HG03103 (cell line): ENCODE results near the gene RPN2.
"Not testable (repeated sequence)": the region's sequence is repeated elsewhere in the genome, so short reads cannot be mapped to it uniquely, and the experiment has no call there.

Experiments used
- ATAC-seq: cut with Tn5 transposase; IDR thresholded peaks from one replicate; pipeline ENCODE4 v1.9.1; 2021; ENCODE audit warnings: low read depth; ENCODE audit not compliant: unreplicated experiment

Gene RPN2

GRCh38 chr20:37178839-37179682 lies at the start of gene RPN2, which contains the start of gene MROH8:
Gene RPN2, plus strand, starts transcription at chr20:37179330. Its CDS starts 27 bp downstream, at chr20:37179357.
Gene MROH8, minus strand, starts transcription at chr20:37179548.
- ATAC-seq, result peak; percentile 94

DNA sequence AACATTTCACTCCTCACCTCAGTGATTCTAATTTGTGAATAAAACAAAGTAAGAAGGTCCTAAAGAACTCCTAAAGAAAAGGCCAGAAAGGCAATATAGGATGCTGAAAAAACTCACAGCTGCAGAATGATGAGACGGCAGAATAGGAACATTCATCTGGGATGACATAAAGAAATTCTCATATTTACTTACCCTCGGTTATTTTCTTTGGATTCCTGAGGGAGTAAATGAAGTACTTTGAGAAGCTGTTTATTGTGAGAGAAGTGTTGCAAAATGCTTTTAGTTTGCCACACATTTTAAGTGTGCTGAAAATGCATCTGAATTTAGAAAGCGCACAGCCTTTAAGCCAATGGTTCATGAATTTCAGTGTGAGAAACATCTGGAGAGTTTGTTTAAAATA lies 47.6 kb upstream of the RPN2 start:
- ATAC-seq, result no peak

DNA sequence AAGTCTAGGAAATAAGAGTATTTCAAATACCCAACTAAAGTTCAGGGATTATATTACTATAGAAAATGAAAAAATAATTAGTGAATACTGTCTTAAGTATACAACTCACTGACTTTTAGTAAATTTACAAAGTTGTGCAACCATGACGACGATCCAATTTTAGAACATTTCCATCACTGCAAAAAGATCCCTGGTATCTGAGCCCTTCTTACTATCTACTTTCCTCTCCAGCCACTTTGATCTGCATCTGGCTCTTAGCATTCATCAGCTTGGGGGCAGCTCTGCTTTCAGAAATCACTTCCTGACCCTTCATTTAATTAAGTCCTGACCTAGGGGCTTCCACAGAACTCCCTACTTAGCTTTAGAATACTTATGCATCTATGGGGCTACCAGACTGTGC lies 45.2 kb upstream of the RPN2 start:
- no peak for ATAC-seq

DNA sequence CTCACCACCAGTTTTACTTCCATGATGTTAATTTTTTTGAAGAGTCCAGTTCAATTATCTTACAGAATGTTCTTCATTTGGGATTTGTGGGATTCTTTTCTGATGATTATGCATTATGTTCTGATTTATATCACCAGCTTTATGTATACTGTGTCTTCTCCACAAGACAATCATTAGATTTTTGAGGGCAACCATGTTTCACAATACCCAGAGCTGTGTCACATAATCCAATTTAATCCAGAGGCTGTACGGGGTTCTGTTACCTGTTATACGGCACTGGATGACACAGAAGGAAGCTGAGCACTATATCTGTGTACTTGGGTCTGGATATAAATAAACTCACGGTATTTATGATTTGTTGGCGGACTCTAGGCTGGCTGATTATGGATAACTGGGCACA lies 41.6 kb upstream of the RPN2 start:
- ATAC-seq, result no peak

GRCh38 chr20:37142708-37143107 lies 36.4 kb upstream of the RPN2 start:
- no peak for ATAC-seq

GRCh38 chr20:37144856-37145404 lies 34.2 kb upstream of the RPN2 start:
- ATAC-seq, result no peak

DNA sequence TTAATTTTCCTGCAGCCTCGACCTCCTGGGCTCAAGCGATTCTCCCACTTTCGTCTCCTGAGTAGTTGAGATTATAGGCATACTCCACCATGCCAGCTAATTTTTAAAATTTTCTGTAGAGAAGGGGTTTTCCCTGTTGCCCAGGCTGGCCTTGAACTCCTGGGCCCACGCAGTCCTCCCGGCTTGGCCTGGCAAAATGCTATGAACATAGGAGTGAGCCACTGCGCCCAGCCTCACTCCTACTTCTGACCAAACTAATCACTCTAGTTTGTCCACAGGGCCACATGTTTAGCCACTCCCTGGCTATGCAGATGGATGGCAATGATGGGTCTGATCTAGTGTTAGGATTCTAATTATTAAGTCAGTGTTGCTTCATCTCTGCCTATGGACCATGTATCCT lies 31.9 kb upstream of the RPN2 start:
- ATAC-seq, result no peak

- ATAC-seq, result not testable (repeated sequence)
Observed at GRCh38 chr20:37150864-37151263, 28.3 kb upstream of the RPN2 start.

- ATAC-seq, result no peak
Observed at GRCh38 chr20:37151529-37151928, 27.6 kb upstream of the RPN2 start.

DNA sequence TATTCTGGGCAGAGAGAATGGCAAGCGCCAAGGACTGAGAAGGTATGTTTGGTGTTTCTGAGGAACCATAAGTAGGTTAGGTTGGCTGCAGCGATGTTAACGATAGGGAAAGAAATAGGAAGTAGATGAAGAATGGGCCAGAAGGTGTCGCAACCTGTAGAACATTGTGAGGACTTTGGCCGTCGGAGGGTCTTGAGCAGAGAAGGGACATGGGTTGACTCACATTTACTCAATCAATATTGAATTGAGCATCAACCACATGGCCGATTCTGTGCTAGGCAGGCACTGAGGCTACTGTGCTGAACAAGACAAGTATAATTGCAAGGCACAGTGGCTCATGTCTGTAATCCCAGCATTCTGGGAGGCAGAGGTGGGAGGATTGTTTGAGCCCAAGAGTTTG lies 26.8 kb upstream of the RPN2 start:
- ATAC-seq, result no peak

DNA sequence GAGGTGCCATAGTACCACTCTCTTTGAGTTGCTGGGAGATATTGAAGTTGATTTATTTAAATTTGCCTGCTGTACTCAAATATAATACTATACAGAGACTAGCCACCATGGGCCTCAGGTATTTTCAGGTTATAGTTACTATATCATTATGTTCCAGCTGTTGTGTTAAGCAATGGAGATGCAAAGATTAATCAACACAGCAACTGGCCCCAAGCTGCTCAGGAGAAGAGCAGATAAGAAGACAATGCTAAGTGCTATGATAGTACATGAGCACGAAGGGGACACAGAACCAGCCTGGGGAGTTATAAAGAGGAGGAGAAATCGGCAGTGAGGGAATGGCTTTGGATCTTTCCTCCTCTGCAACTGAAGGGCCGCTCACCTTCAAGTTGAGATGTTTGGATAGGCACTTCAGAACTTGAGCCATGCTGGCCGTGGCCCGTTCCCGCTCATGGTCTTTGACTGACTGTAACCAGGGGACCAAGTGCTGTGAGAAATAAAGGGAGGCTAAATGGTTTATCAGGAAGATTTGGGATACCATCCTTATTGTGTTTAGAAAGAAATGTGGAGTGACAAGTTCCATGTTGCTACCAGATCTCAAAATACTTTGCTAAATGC lies 24.3 kb upstream of the RPN2 start:
- no peak for ATAC-seq

DNA sequence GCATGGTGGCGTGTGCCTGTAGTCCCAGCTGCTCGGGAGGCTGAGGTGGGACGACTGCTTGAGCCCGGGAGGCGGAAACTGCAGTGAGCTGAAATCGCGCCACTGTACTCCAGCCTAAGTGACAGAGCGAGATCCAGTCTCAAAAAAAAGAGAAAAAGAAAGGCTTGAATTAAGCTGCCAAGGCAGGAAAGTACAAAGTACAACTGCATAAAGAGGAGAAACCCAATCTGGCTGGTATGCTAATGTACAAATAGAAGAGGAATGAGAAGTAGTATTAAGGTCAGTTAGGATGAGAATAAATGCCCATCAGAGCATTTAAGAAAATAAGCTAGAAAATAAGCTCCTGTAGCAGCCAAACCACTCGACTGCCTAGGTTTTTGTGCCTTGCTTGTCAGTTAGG lies 23.1 kb upstream of the RPN2 start:
- no peak for ATAC-seq

DNA sequence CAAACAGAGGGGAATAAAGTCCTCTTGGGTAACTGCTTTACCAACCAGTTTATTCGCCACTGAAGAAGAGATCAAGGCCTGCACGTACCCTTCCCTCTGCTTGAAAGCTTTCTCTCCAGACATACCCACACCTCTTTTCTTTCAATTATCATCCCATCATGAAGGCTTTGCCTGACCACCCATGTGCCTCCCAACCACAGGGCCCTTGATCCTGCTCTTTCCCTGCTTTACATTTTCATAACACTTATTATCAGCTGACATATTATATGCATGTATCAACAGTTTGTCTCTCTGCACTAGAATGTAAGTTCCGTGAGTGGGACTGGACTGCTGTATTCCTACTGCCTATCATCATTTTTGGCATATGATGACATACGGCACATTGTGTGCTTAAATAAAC lies 20.9 kb upstream of the RPN2 start:
- ATAC-seq, result no peak

DNA sequence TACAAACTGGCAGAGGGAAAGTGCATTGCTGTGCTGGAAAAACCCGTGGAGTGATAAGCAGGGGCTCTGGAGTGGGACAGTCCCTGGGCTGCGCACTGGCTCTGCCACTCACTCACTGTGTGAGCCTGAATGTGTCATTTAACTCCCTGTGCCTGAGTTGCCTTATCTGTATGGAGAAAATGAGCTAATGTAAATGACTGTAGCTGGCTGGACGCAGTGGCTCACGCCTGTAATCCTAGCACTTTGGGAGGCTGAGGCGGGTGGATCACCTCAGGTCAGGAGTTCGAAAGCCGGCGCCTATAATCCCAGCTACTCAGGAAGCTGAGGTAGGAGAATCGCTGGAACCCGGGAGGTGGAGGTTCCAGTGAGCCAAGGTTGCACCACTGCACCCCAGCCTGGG lies 18.4 kb upstream of the RPN2 start:
- ATAC-seq, result no peak

GRCh38 chr20:37161830-37162549 lies 17.1 kb upstream of the RPN2 start:
- no peak for ATAC-seq

- ATAC-seq, result no peak
Observed at GRCh38 chr20:37162646-37163045, 16.5 kb upstream of the RPN2 start.

DNA sequence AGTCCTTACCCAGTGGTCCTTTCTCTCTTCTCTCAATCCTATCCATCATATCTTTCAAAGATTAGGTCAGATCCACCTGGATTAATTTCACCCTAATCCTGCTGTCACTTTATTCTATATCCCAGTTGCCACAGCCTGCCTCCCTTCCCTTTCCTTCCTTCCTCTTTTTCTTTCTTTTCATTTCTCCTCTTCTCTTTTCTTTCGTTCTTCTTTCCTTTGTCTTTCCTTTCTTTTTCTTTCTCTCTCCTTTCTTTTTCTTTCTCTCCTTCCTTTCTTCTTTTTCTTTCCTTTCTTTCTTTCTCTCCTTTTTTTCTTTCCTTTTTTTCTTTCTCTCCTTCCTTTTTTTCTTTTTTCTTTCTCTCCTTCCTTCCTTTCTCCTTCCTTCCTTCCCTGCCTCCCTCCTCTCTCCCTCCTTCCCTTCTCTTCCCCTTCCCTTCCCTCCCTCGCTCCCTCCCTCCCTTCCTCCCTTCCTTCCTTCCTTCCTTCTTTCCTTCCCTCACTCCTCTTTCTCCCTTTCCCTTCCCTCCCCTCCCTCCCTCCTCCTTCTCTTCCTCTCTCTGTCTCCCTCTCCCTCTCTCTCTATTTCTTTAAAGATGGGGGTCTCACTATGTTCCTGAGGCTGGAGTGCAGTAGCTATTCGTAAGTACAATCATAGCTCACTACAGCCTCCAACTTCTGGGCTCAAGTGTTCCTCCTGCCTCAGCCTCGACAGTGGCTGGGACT lies 15.1 kb upstream of the RPN2 start:
- ATAC-seq, result no peak

DNA sequence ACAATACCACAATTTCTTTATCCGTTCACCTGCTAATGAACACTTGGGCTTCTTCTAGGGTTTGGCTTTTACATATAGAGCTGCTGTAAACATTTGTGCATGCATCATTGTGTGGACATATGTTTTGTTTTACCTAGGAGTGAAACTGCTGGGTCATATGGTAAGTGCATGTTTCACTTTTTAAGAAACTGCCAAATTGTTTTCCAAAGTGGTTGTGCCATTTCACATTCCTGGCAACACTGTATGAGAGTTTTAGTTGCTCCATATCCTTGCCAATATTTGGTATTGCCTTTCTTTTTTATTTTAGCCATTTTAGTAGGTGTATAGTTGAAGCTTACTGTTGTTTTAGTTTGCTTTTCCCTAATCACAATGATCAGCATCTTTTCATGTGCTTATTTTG lies 14.1 kb upstream of the RPN2 start:
- no peak for ATAC-seq

DNA sequence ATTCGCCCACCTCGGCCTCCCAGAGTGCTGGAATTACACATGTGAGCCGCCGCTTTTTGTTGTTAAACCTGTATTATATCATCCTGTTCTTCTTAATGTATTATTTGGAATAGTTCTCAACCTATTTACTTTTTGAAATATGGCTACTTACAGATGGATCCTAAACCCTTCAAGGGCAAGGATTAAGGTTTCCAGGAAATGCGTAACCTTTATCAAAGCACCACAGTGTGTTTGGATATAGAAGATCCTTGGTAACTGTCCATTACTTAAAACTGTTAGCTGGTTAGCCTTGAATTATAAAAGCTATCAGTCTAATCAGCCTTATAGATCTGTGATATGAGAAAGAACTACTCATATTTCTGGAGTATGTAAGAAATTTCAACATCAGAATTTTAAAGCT lies 12.3 kb upstream of the RPN2 start:
- no peak for ATAC-seq

GRCh38 chr20:37172836-37173235 lies 6.3 kb upstream of the RPN2 start:
- no peak for ATAC-seq
